Progenitor cell of endocrine pancreas (in vitro differentiated cells): ENCODE results near the gene EZH2. TPM values are rescaled to one million over a fixed set of nuclear protein-coding genes. Genes with fewer than 3 reads are reported as not detected.

Source experiments
- DNase-seq: peaks from one replicate; pipeline ENCODE4 v3.0.0; 2021; ENCODE audit warnings: low spot score; ENCODE audit not compliant: unreplicated experiment
- H3K27ac Mint-ChIP-seq: 2 replicates; pipeline ENCODE4 v1.8.0; 2021; ENCODE audit warnings: mild to moderate bottlenecking, moderate library complexity, mixed read lengths
- H3K27me3 Mint-ChIP-seq: 2 replicates; pipeline ENCODE4 v1.8.0; 2021; ENCODE audit warnings: mixed read lengths
- H3K36me3 Mint-ChIP-seq: 2 replicates; pipeline ENCODE4 v1.8.0; 2022; ENCODE audit warnings: mixed read lengths; ENCODE audit not compliant: insufficient read depth
- H3K4me1 Mint-ChIP-seq: 2 replicates; pipeline ENCODE4 v1.8.0; 2021; ENCODE audit warnings: low read depth, mixed read lengths
- H3K4me3 Mint-ChIP-seq: 2 replicates; pipeline ENCODE4 v1.8.0; 2021; ENCODE audit warnings: low read depth, mild to moderate bottlenecking, moderate library complexity, mixed read lengths
- H3K9me3 Mint-ChIP-seq: 2 replicates; pipeline ENCODE4 v1.8.0; 2021; ENCODE audit warnings: low read depth, mixed read lengths
- CTCF ChIP-seq: fragments of 200-600 bp; sonication (generic); IDR thresholded peaks from one replicate; pipeline ENCODE4 v1.5.0; 2021; ENCODE audit warnings: antibody characterized with exemption, mild to moderate bottlenecking; ENCODE audit not compliant: unreplicated experiment
- total RNA-seq: library from RNA; stranded (reverse); gene quantifications from 2 replicates; pipeline ENCODE4 v1.2.1, GENCODE V29; 2021

EZH2 gene
- total RNA-seq, 1 donor from 2014 or later: 57.6 TPM

- no peak overlapping the region for H3K4me3 Mint-ChIP-seq
- H3K36me3 Mint-ChIP-seq: peaks cover 16% of the 10 kb centered on the region
- peaks cover 3% of the 10 kb centered on the region for H3K4me1 Mint-ChIP-seq
- H3K9me3 Mint-ChIP-seq: no peaks in the 10 kb centered on the region
- no peak for DNase-seq
- TF ChIP-seq CTCF: no peak
- H3K27me3 Mint-ChIP-seq: no peaks in the 10 kb centered on the region
- no peak overlapping the region for H3K27ac Mint-ChIP-seq
Measured at GRCh38 chr7:148835854-148836253, 48.2 kb downstream of the EZH2 start.

GRCh38 chr7:148834605-148835004 lies 49.5 kb downstream of the EZH2 start:
- Mint-ChIP-seq H3K4me3 (no peak overlapping the region), H3K9me3 (no peaks in the 10 kb centered on the region), H3K36me3 (peaks cover 16% of the 10 kb centered on the region), H3K27me3 (no peaks in the 10 kb centered on the region), H3K4me1 (peaks cover 3% of the 10 kb centered on the region), H3K27ac (no peak overlapping the region)
- DNase-seq: no peak
- no peak for TF ChIP-seq CTCF

- peaks cover 13% of the 10 kb centered on the region for H3K36me3 Mint-ChIP-seq
- H3K4me1 Mint-ChIP-seq: peaks cover 5% of the 10 kb centered on the region
- no peak for TF ChIP-seq CTCF
- H3K27ac Mint-ChIP-seq: peak overlapping the region; percentile 73
- no peak overlapping the region for H3K4me3 Mint-ChIP-seq
- no peak for DNase-seq
- no peaks in the 10 kb centered on the region for H3K9me3 Mint-ChIP-seq
- no peaks in the 10 kb centered on the region for H3K27me3 Mint-ChIP-seq
Measured at GRCh38 chr7:148831782-148832181, 52.3 kb downstream of the EZH2 start.

GRCh38 chr7:148830897-148831692 lies 53.0 kb downstream of the EZH2 start:
- TF ChIP-seq CTCF: no peak
- Mint-ChIP-seq H3K27me3 (no peaks in the 10 kb centered on the region), H3K36me3 (peaks cover 13% of the 10 kb centered on the region), H3K27ac (peak overlapping the region; percentile 7), H3K4me1 (peaks cover 5% of the 10 kb centered on the region), H3K9me3 (no peaks in the 10 kb centered on the region), H3K4me3 (no peak overlapping the region)
- DNase-seq: no peak

GRCh38 chr7:148828965-148829364 lies 55.1 kb downstream of the EZH2 start:
- Mint-ChIP-seq H3K27me3 (no peaks in the 10 kb centered on the region), H3K4me1 (peaks cover 5% of the 10 kb centered on the region), H3K4me3 (no peak overlapping the region), H3K27ac (no peak overlapping the region), H3K36me3 (peaks cover 16% of the 10 kb centered on the region), H3K9me3 (no peaks in the 10 kb centered on the region)
- no peak for DNase-seq
- no peak for TF ChIP-seq CTCF
